Vagina (tissue), 2 donors: Measurements from ENCODE around the gene SON. TPM values are rescaled to one million over a fixed set of nuclear protein-coding genes. Genes with fewer than 3 reads are reported as not detected.

Source experiments
- DNase-seq, 2 donors: peaks; one replicate each; pipeline ENCODE4 v3.0.0-alpha.2; 2017; ENCODE audit errors: extremely low spot score in 2 of 2
- H3K27ac ChIP-seq: fragments of 200-600 bp; sonication (generic); one replicate; pipeline ENCODE4 v1.5.1; 2019
- H3K27me3 ChIP-seq: fragments of 200-600 bp; sonication (generic); one replicate; pipeline ENCODE4 v1.5.1; 2019
- H3K36me3 ChIP-seq, 2 donors: fragments of 200-600 bp; sonication (generic); one replicate each; pipeline ENCODE4 v1.5.1; 2017 to 2019
- H3K4me1 ChIP-seq: fragments of 200-600 bp; sonication (generic); one replicate; pipeline ENCODE4 v1.5.1; 2019
- H3K4me3 ChIP-seq, 2 donors: fragments of 200-600 bp; sonication (generic); 1 replicate in 1 of 2; 2 replicates in 1 of 2; pipeline ENCODE4 v1.5.1; 2016 to 2019
- H3K9me3 ChIP-seq: fragments of 200-600 bp; sonication (generic); one replicate; pipeline ENCODE4 v1.5.1; 2019
- CTCF ChIP-seq, 3 experiments: fragments of 450-650 bp in 2 of 3; fragments of 200-600 bp in 1 of 3; sonication (generic) in 1 of 3; IDR thresholded peaks; one replicate each; pipeline ENCODE4 v1.5.1; 2017 to 2019; ENCODE audit warnings: antibody characterized with exemption in 3 of 3, mild to moderate bottlenecking in 2 of 3, moderate library complexity in 2 of 3
- POLR2A ChIP-seq, 2 donors: fragments of 450-650 bp; IDR thresholded peaks; one replicate each; pipeline ENCODE4 v1.6.1; 2017; ENCODE audit warnings: antibody characterized with exemption in 2 of 2, mild to moderate bottlenecking in 2 of 2, moderate library complexity in 2 of 2
- POLR2AphosphoS5 ChIP-seq, 2 donors: sonication (generic); formaldehyde crosslinking; IDR thresholded peaks; one replicate each; pipeline ENCODE4 v1.9.0; 2017; ENCODE audit warnings: antibody characterized with exemption in 2 of 2, mild to moderate bottlenecking in 2 of 2, low read depth in 1 of 2; ENCODE audit not compliant: insufficient read depth in 1 of 2
- intact Hi-C: fragments of 100-400 bp; cut with DNase I; formaldehyde crosslinking; loops from one replicate; pipeline ENCODE4 v1.15.1; 2023
- total RNA-seq: library from RNA; depleted of rRNA; stranded (reverse); fragments of >200 nt; gene quantifications from one replicate; pipeline ENCODE4 v1.2.3, GENCODE V29; 2016

The SON gene
- total RNA-seq, 1 donor from 2014 or later: 212 TPM

GRCh38 chr21:33587792-33588484 is 45.1 kb downstream of the SON start:
- peak overlapping the region; percentile 61 to 70 for H3K4me3 ChIP-seq
- TF ChIP-seq POLR2AphosphoS5 (IDR thresholded peaks at IDR 0.05; ENCODE audit: insufficient read depth in 1 of 2, low read depth in 1 of 2): no peak
- no peak for TF ChIP-seq CTCF (IDR thresholded peaks at IDR 0.05)
- TF ChIP-seq POLR2A (IDR thresholded peaks at IDR 0.05): no peak
- peak overlapping the region; percentile 85 for H3K27ac ChIP-seq
- no peaks in the 10 kb centered on the region for H3K9me3 ChIP-seq
- DNase-seq: no peak
- no peaks in the 10 kb centered on the region for H3K27me3 ChIP-seq
- intact Hi-C loops: no loop called here
- H3K4me1 ChIP-seq: peaks cover 18% of the 10 kb centered on the region
- H3K36me3 ChIP-seq: no peaks in the 10 kb centered on the region

- H3K27me3 ChIP-seq: no peaks in the 10 kb centered on the region
- H3K4me1 ChIP-seq: peaks cover 18% of the 10 kb centered on the region
- H3K4me3 ChIP-seq: peak within 1 kb of the TSS; percentile 61 to 70
- no peaks in the 10 kb centered on the region for H3K9me3 ChIP-seq
- TF ChIP-seq CTCF (IDR thresholded peaks at IDR 0.05): no peak
- TF ChIP-seq POLR2AphosphoS5 (IDR thresholded peaks at IDR 0.05; ENCODE audit: insufficient read depth in 1 of 2, low read depth in 1 of 2): peak; percentile 32 to 83
- TF ChIP-seq POLR2A (IDR thresholded peaks at IDR 0.05): peak in 1 of 2 donors; percentile 46
- intact Hi-C loops: no loop called here
- peak in 1 of 2 donors; percentile 89 for DNase-seq
- H3K27ac ChIP-seq: peak within 1 kb of the TSS; percentile 85
- no peaks in the 10 kb centered on the region for H3K36me3 ChIP-seq
Measured at GRCh38 chr21:33588485-33589335, 45.9 kb downstream of the SON start, which contains the start of gene DONSON. TSS of gene DONSON (minus strand) at chr21:33588684. CDS start at chr21:33588641, 43 bp downstream.

- Histone ChIP-seq H3K4me1 (no peaks in the 10 kb centered on the region), H3K4me3 (no peak overlapping the region), H3K27ac (no peak overlapping the region), H3K9me3 (no peaks in the 10 kb centered on the region), H3K27me3 (no peaks in the 10 kb centered on the region), H3K36me3 (peaks cover 0 to 53% of the 10 kb centered on the region in 2 donors)
- TF ChIP-seq CTCF (IDR thresholded peaks at IDR 0.05) (no peak), POLR2AphosphoS5 (IDR thresholded peaks at IDR 0.05; ENCODE audit: insufficient read depth in 1 of 2, low read depth in 1 of 2) (no peak), POLR2A (IDR thresholded peaks at IDR 0.05) (no peak)
- no peak for DNase-seq
- intact Hi-C loops: no loop called here
Measured at GRCh38 chr21:33598051-33598450, 55.2 kb downstream of the SON start.

- Histone ChIP-seq H3K27ac (no peak overlapping the region), H3K4me3 (no peak overlapping the region), H3K27me3 (no peaks in the 10 kb centered on the region), H3K4me1 (no peaks in the 10 kb centered on the region), H3K9me3 (no peaks in the 10 kb centered on the region), H3K36me3 (peaks cover 0 to 40% of the 10 kb centered on the region in 2 donors)
- TF ChIP-seq POLR2AphosphoS5 (IDR thresholded peaks at IDR 0.05; ENCODE audit: insufficient read depth in 1 of 2, low read depth in 1 of 2) (no peak), POLR2A (IDR thresholded peaks at IDR 0.05) (no peak), CTCF (IDR thresholded peaks at IDR 0.05) (no peak)
- no peak for DNase-seq
- intact Hi-C loops: no loop called here
Measured at GRCh38 chr21:33608559-33608958, 65.7 kb downstream of the SON start.
